ENCODE data around the gene EXOC4.
"Not testable (repeated sequence)": the region's sequence is repeated elsewhere in the genome, so short reads cannot be mapped to it uniquely, and the experiment has no call there.

Gene EXOC4

GRCh38 chr7:133275446-133276095 lies 22.7 kb downstream of the EXOC4 start:
- DNase-seq = no peak

GRCh38 chr7:133278975-133279374 lies 26.1 kb downstream of the EXOC4 start:
- DNase-seq = not testable (repeated sequence)

- DNase-seq = no peak
These were observed 29.2 kb downstream of the EXOC4 start for GRCh38 chr7:133282094-133282493.

GRCh38 chr7:133284092-133284491 lies 31.2 kb downstream of the EXOC4 start:
- no peak for DNase-seq

- DNase-seq = no peak
These were observed 36.1 kb downstream of the EXOC4 start for GRCh38 chr7:133288970-133289369.

GRCh38 chr7:133290041-133290440 lies 37.2 kb downstream of the EXOC4 start:
- DNase-seq = no peak

- no peak for DNase-seq
These were observed 37.9 kb downstream of the EXOC4 start for GRCh38 chr7:133290676-133291333.

GRCh38 chr7:133292631-133293030 lies 39.8 kb downstream of the EXOC4 start:
- no peak for DNase-seq

GRCh38 chr7:133293384-133294160 lies 40.7 kb downstream of the EXOC4 start:
- peak; percentile 20 for DNase-seq

GRCh38 chr7:133294234-133294633 lies 41.4 kb downstream of the EXOC4 start:
- no peak for DNase-seq

GRCh38 chr7:133295484-133295883 lies 42.6 kb downstream of the EXOC4 start:
- DNase-seq = no peak

GRCh38 chr7:133297093-133297492 lies 44.2 kb downstream of the EXOC4 start:
- DNase-seq = no peak

- no peak for DNase-seq
These were observed 45.2 kb downstream of the EXOC4 start for GRCh38 chr7:133298080-133298479.

- no peak for DNase-seq
These were observed 46.8 kb downstream of the EXOC4 start for GRCh38 chr7:133299676-133300075.

- no peak for DNase-seq
These were observed 47.2 kb downstream of the EXOC4 start for GRCh38 chr7:133300088-133300487.

- no peak for DNase-seq
These were observed 47.9 kb downstream of the EXOC4 start for GRCh38 chr7:133300811-133301210.

GRCh38 chr7:133301444-133301843 lies 48.6 kb downstream of the EXOC4 start:
- DNase-seq = no peak

GRCh38 chr7:133303372-133303771 lies 50.5 kb downstream of the EXOC4 start:
- no peak for DNase-seq

GRCh38 chr7:133303931-133304330 lies 51.1 kb downstream of the EXOC4 start:
- DNase-seq = no peak

GRCh38 chr7:133309333-133309732 lies 56.5 kb downstream of the EXOC4 start:
- no peak for DNase-seq

GRCh38 chr7:133310232-133310862 lies 57.5 kb downstream of the EXOC4 start:
- peak; percentile 56 for DNase-seq

GRCh38 chr7:133313575-133313974 lies 60.7 kb downstream of the EXOC4 start:
- no peak for DNase-seq

- no peak for DNase-seq
These were observed 61.2 kb downstream of the EXOC4 start for GRCh38 chr7:133314084-133314483.

All from NCI-H1105 (cell line).